ENCODE measurements around the gene CRHBP. TPM values are rescaled to one million over a fixed set of nuclear protein-coding genes. Genes with fewer than 3 reads are reported as not detected.

The CRHBP gene
- total RNA-seq, 1 experiment from 2014 or later = not detected

- intact Hi-C loops (cut with micrococcal nuclease; ENCODE audit: unreplicated experiment) = no loop called here
- DNase-seq = no peak
- CTCF ChIA-PET = no interaction called here
- H3K9me3 Mint-ChIP-seq (ENCODE audit: low read depth, unreplicated experiment) = peaks cover 2% of the 10 kb centered on the region
- no TSS peak for BruUV-seq (replicated peaks)
- no peaks in the 10 kb centered on the region for H3K27me3 Mint-ChIP-seq (ENCODE audit: unreplicated experiment)
- no peak overlapping the region for H3K4me3 Mint-ChIP-seq (ENCODE audit: low read depth, unreplicated experiment)
- H3K36me3 Mint-ChIP-seq (ENCODE audit: insufficient read depth, unreplicated experiment) = no peaks in the 10 kb centered on the region
- no peak for TF ChIP-seq CTCF (IDR thresholded peaks at IDR 0.05; ENCODE audit: unreplicated experiment)
- no peaks in the 10 kb centered on the region for H3K4me1 Mint-ChIP-seq (ENCODE audit: low read depth, unreplicated experiment)
- H3K27ac Mint-ChIP-seq (ENCODE audit: unreplicated experiment) = no peak overlapping the region
Observed at GRCh38 chr5:77010243-77010642, 57.4 kb downstream of the CRHBP start.

GRCh38 chr5:77011498-77011897, 58.7 kb downstream of the CRHBP start:
- intact Hi-C loops (cut with micrococcal nuclease; ENCODE audit: unreplicated experiment) = no loop called here
- no peak overlapping the region for H3K27ac Mint-ChIP-seq (ENCODE audit: unreplicated experiment)
- BruUV-seq (replicated peaks) = no TSS peak
- no peaks in the 10 kb centered on the region for H3K27me3 Mint-ChIP-seq (ENCODE audit: unreplicated experiment)
- no peak for DNase-seq
- H3K4me3 Mint-ChIP-seq (ENCODE audit: low read depth, unreplicated experiment) = no peak overlapping the region
- peaks cover 2% of the 10 kb centered on the region for H3K9me3 Mint-ChIP-seq (ENCODE audit: low read depth, unreplicated experiment)
- TF ChIP-seq CTCF (IDR thresholded peaks at IDR 0.05; ENCODE audit: unreplicated experiment) = no peak
- no peaks in the 10 kb centered on the region for H3K36me3 Mint-ChIP-seq (ENCODE audit: insufficient read depth, unreplicated experiment)
- CTCF ChIA-PET = interaction anchor here (1.4 kb wide), 1 partner anchor 144 kb away, joined by 4 read pairs; no protein-coding TSS in a partner anchor
- no peaks in the 10 kb centered on the region for H3K4me1 Mint-ChIP-seq (ENCODE audit: low read depth, unreplicated experiment)

GRCh38 chr5:77012601-77013000, 59.8 kb downstream of the CRHBP start:
- intact Hi-C loops (cut with micrococcal nuclease; ENCODE audit: unreplicated experiment) = no loop called here
- CTCF ChIA-PET = interaction anchor here (0.6 to 1.4 kb wide), 3 partner anchors 23 to 252 kb away, joined by 4 to 5 read pairs (median 4); no protein-coding TSS in a partner anchor
- DNase-seq = peak; percentile 32
- H3K36me3 Mint-ChIP-seq (ENCODE audit: insufficient read depth, unreplicated experiment) = no peaks in the 10 kb centered on the region
- H3K4me3 Mint-ChIP-seq (ENCODE audit: low read depth, unreplicated experiment) = no peak overlapping the region
- H3K9me3 Mint-ChIP-seq (ENCODE audit: low read depth, unreplicated experiment) = no peaks in the 10 kb centered on the region
- no peak overlapping the region for H3K27ac Mint-ChIP-seq (ENCODE audit: unreplicated experiment)
- no peak for TF ChIP-seq CTCF (IDR thresholded peaks at IDR 0.05; ENCODE audit: unreplicated experiment)
- H3K4me1 Mint-ChIP-seq (ENCODE audit: low read depth, unreplicated experiment) = no peaks in the 10 kb centered on the region
- no peaks in the 10 kb centered on the region for H3K27me3 Mint-ChIP-seq (ENCODE audit: unreplicated experiment)
- no TSS peak for BruUV-seq (replicated peaks)

GRCh38 chr5:77015938-77016569, 63.2 kb downstream of the CRHBP start:
- CTCF ChIA-PET = interaction anchor here (0.6 to 2.3 kb wide), 8 partner anchors 14 to 414 kb away, joined by 3 to 27 read pairs (median 6); partner anchors contain the start of gene AGGF1
- no peaks in the 10 kb centered on the region for H3K9me3 Mint-ChIP-seq (ENCODE audit: low read depth, unreplicated experiment)
- no TSS peak for BruUV-seq (replicated peaks)
- TF ChIP-seq CTCF (IDR thresholded peaks at IDR 0.05; ENCODE audit: unreplicated experiment) = peak; percentile 50
- no peak for DNase-seq
- no peak overlapping the region for H3K4me3 Mint-ChIP-seq (ENCODE audit: low read depth, unreplicated experiment)
- no peaks in the 10 kb centered on the region for H3K27me3 Mint-ChIP-seq (ENCODE audit: unreplicated experiment)
- intact Hi-C loops (cut with micrococcal nuclease; ENCODE audit: unreplicated experiment) = loop anchor here (1.0 to 5.0 kb wide), 4 partner anchors 148 to 415 kb away; no protein-coding TSS in a partner anchor
- H3K4me1 Mint-ChIP-seq (ENCODE audit: low read depth, unreplicated experiment) = no peaks in the 10 kb centered on the region
- H3K36me3 Mint-ChIP-seq (ENCODE audit: insufficient read depth, unreplicated experiment) = no peaks in the 10 kb centered on the region
- no peak overlapping the region for H3K27ac Mint-ChIP-seq (ENCODE audit: unreplicated experiment)
